GM23248 (cell line): ENCODE data around the gene ARHGEF38. TPM values are rescaled to one million over a fixed set of nuclear protein-coding genes. Genes with fewer than 3 reads are reported as not detected.

Experiments used
- DNase-seq: peaks from one replicate; pipeline ENCODE4 v3.0.0-alpha.2; 2015
- H2AFZ ChIP-seq: fragments of 200-600 bp; sonication (generic); 2 replicates; pipeline ENCODE4 v1.6.1; 2016; ENCODE audit warnings: antibody characterized with exemption
- H3F3A ChIP-seq: fragments of 200-600 bp; sonication (generic); 2 replicates; pipeline ENCODE4 v1.6.1; 2016; ENCODE audit warnings: mild to moderate bottlenecking, antibody characterized with exemption, mixed run types; ENCODE audit not compliant: insufficient read depth
- H3K27ac ChIP-seq: fragments of 200-600 bp; sonication (generic); 2 replicates; pipeline ENCODE4 v1.5.1; 2016; ENCODE audit warnings: mild to moderate bottlenecking
- H3K27me3 ChIP-seq: fragments of 200-600 bp; sonication (generic); replicated peaks from 2 replicates; pipeline ENCODE4 v1.6.1; 2016; ENCODE audit warnings: mild to moderate bottlenecking; ENCODE audit not compliant: insufficient read depth
- H3K36me3 ChIP-seq: fragments of 200-600 bp; sonication (generic); 2 replicates; pipeline ENCODE4 v1.6.1; 2016; ENCODE audit warnings: low read depth, mild to moderate bottlenecking
- H3K4me1 ChIP-seq: fragments of 200-600 bp; sonication (generic); 2 replicates; pipeline ENCODE4 v1.6.1; 2016; ENCODE audit warnings: mild to moderate bottlenecking; ENCODE audit not compliant: insufficient read depth
- H3K4me2 ChIP-seq: fragments of 200-600 bp; sonication (generic); one replicate; pipeline ENCODE4 v1.6.1; 2016; ENCODE audit warnings: mild to moderate bottlenecking; ENCODE audit not compliant: unreplicated experiment
- H3K4me3 ChIP-seq: fragments of 200-600 bp; sonication (generic); 2 replicates; pipeline ENCODE4 v1.5.1; 2016; ENCODE audit warnings: mild to moderate bottlenecking
- H3K79me2 ChIP-seq: fragments of 200-600 bp; sonication (generic); 2 replicates; pipeline ENCODE4 v1.6.1; 2016; ENCODE audit warnings: mild to moderate bottlenecking; ENCODE audit not compliant: insufficient read depth
- H3K9ac ChIP-seq: fragments of 200-600 bp; sonication (generic); 2 replicates; pipeline ENCODE4 v1.6.1; 2016; ENCODE audit warnings: mild to moderate bottlenecking
- H3K9me2 ChIP-seq: fragments of 200-600 bp; sonication (generic); 2 replicates; pipeline ENCODE4 v1.6.1; 2016; ENCODE audit warnings: mixed run types, mild to moderate bottlenecking, moderate library complexity; ENCODE audit not compliant: insufficient read depth
- H3K9me3 ChIP-seq: fragments of 200-600 bp; sonication (generic); one replicate; pipeline ENCODE4 v1.6.1; 2017; ENCODE audit warnings: low read depth
- H4K20me1 ChIP-seq: fragments of 200-600 bp; sonication (generic); 2 replicates; pipeline ENCODE4 v1.6.0; 2016; ENCODE audit not compliant: insufficient read depth
- EZH2 ChIP-seq: fragments of 200-600 bp; sonication (generic); IDR thresholded peaks from 2 replicates; pipeline ENCODE4 v1.6.1; 2018; ENCODE audit warnings: antibody characterized with exemption, mild to moderate bottlenecking; ENCODE audit not compliant: insufficient read depth, poor library complexity, severe bottlenecking
- EZH2phosphoT487 ChIP-seq: fragments of 200-600 bp; sonication (generic); IDR thresholded peaks from 2 replicates; pipeline ENCODE4 v1.6.1; 2018; ENCODE audit warnings: antibody characterized with exemption, moderate library complexity, mild to moderate bottlenecking, low read depth; ENCODE audit not compliant: insufficient read depth
- WGBS, 2 experiments: methylation state at CpG; one replicate each; pipeline ENCODE4 v1.1.6; 2015 to 2017; ENCODE audit warnings: low lambda C conversion rate in 2 of 2, low coverage in 1 of 2; ENCODE audit errors: missing lambda C conversion rate in 2 of 2; 5-methylcytosine and 5-hydroxymethylcytosine counted together
- in situ Hi-C: fragments of 300-500 bp; cut with MboI; formaldehyde crosslinking; loops from 2 replicates; pipeline ENCODE4 v1.15.0; 2020
- polyA plus RNA-seq: library from polyadenylated mRNA; unstranded; fragments of >200 nt; fragmentation: Nextera tagmentation; extraction: Ambion mirVana; gene quantifications from 2 replicates; pipeline ENCODE4 v1.2.1, GENCODE V29; 2016
- total RNA-seq: library from RNA; depleted of rRNA; stranded (reverse); fragments of >200 nt; shearing (Covaris generic); gene quantifications from 2 replicates; pipeline ENCODE4 v1.2.3, GENCODE V29; 2014

Gene ARHGEF38
- total and polyA plus RNA-seq, 2 experiments from 2014 or later: not detected

GRCh38 chr4:105563352-105563751 lies 10.9 kb downstream of the ARHGEF38 start:
- Histone ChIP-seq H4K20me1 (no peaks in the 10 kb centered on the region), H3K27ac (no peak overlapping the region), H3K9me2 (no peaks in the 10 kb centered on the region), H3K9me3 (no peaks in the 10 kb centered on the region), H3K27me3 (no peaks in the 10 kb centered on the region; the same call in none of the 2 replicates), H3K4me3 (no peak overlapping the region), H2AFZ (no peak overlapping the region), H3K36me3 (no peaks in the 10 kb centered on the region), H3K4me1 (no peaks in the 10 kb centered on the region), H3K9ac (no peak overlapping the region), H3F3A (no peaks in the 10 kb centered on the region), H3K4me2 (no peak overlapping the region), H3K79me2 (no peaks in the 10 kb centered on the region)
- no peak for TF ChIP-seq EZH2phosphoT487
- TF ChIP-seq EZH2: no peak
- DNase-seq: no peak
- WGBS, 2 experiments: 17 to 18% methylated on average over 1 of the region's 1 CpG
- in situ Hi-C loops: no loop called here

- Histone ChIP-seq H2AFZ (no peak overlapping the region), H4K20me1 (no peaks in the 10 kb centered on the region), H3K79me2 (no peaks in the 10 kb centered on the region), H3K4me3 (no peak overlapping the region), H3K9me3 (no peaks in the 10 kb centered on the region), H3K4me2 (no peak overlapping the region), H3K4me1 (no peaks in the 10 kb centered on the region), H3K9ac (no peak overlapping the region), H3K9me2 (no peaks in the 10 kb centered on the region), H3K27ac (no peak overlapping the region), H3F3A (no peaks in the 10 kb centered on the region), H3K36me3 (no peaks in the 10 kb centered on the region), H3K27me3 (no peaks in the 10 kb centered on the region; the same call in 1 of the 2 replicates)
- TF ChIP-seq EZH2 (no peak), EZH2phosphoT487 (no peak)
- in situ Hi-C loops: no loop called here
- 0 to 5% methylated on average over 1 of the region's 1 CpG for WGBS, 2 experiments
- DNase-seq: no peak
Observed at GRCh38 chr4:105568584-105568983, 16.2 kb downstream of the ARHGEF38 start.

GRCh38 chr4:105569057-105569865 lies 16.8 kb downstream of the ARHGEF38 start:
- TF ChIP-seq EZH2: no peak
- no peak for TF ChIP-seq EZH2phosphoT487
- in situ Hi-C loops: no loop called here
- no peak for DNase-seq

GRCh38 chr4:105569866-105570236 lies 17.4 kb downstream of the ARHGEF38 start:
- Histone ChIP-seq H3K9ac (no peak overlapping the region), H3K36me3 (no peaks in the 10 kb centered on the region), H3K4me2 (no peak overlapping the region), H3K4me3 (no peak overlapping the region), H4K20me1 (0 out of 2 replicates have a peak, but pooled peaks cover under 1% of the 10 kb centered on the region), H3K27ac (no peak overlapping the region), H3K79me2 (no peaks in the 10 kb centered on the region), H3K27me3 (no peaks in the 10 kb centered on the region; the same call in 1 of the 2 replicates), H3K4me1 (no peaks in the 10 kb centered on the region), H2AFZ (no peak overlapping the region), H3K9me3 (no peaks in the 10 kb centered on the region), H3F3A (no peaks in the 10 kb centered on the region), H3K9me2 (no peaks in the 10 kb centered on the region)
- TF ChIP-seq EZH2 (no peak), EZH2phosphoT487 (no peak)
- in situ Hi-C loops: no loop called here
- 2 to 3% methylated on average over 2 of the region's 2 CpGs for WGBS, 2 experiments
- DNase-seq: no peak

More at GRCh38 chr4:105569057-105569865, 16.8 kb downstream of the ARHGEF38 start:
- H4K20me1 ChIP-seq: no peaks in the 10 kb centered on the region
- no peak overlapping the region for H2AFZ ChIP-seq
- H3K9me3 ChIP-seq: no peaks in the 10 kb centered on the region
- H3K27ac ChIP-seq: no peak overlapping the region
- no peaks in the 10 kb centered on the region for H3K36me3 ChIP-seq
- H3K4me1 ChIP-seq: no peaks in the 10 kb centered on the region
- 19 to 25% methylated on average over 3 of the region's 3 CpGs for WGBS, 2 experiments
- H3K9me2 ChIP-seq: no peaks in the 10 kb centered on the region
- no peaks in the 10 kb centered on the region; the same call in 1 of the 2 replicates for H3K27me3 ChIP-seq
- no peak overlapping the region for H3K4me3 ChIP-seq
- H3F3A ChIP-seq: no peaks in the 10 kb centered on the region
- no peak overlapping the region for H3K9ac ChIP-seq
- no peak overlapping the region for H3K4me2 ChIP-seq
- no peaks in the 10 kb centered on the region for H3K79me2 ChIP-seq
